ENCODE results near the gene KLK7. TPM values are rescaled to one million over a fixed set of nuclear protein-coding genes. Genes with fewer than 3 reads are reported as not detected.

The KLK7 gene
- total RNA-seq, 1 donor from 2014 or later = 1.3 TPM

- no peaks in the 10 kb centered on the region for H3K4me1 Mint-ChIP-seq
- H3K4me3 Mint-ChIP-seq = no peak overlapping the region
- TF ChIP-seq CTCF (IDR thresholded peaks at IDR 0.05; ENCODE audit: unreplicated experiment) = no peak
- peaks cover 31% of the 10 kb centered on the region for H3K27me3 Mint-ChIP-seq (ENCODE audit: low read depth)
- peaks cover 3% of the 10 kb centered on the region for H3K9me3 Mint-ChIP-seq
- H3K27ac Mint-ChIP-seq = no peak overlapping the region
- no peaks in the 10 kb centered on the region for H3K36me3 Mint-ChIP-seq
- DNase-seq (ENCODE audit: low spot score in 2 of 2, unreplicated experiment in 2 of 2) = no peak
Measured at GRCh38 chr19:50944795-50945194, 38.9 kb downstream of the KLK7 start.

- H3K4me3 Mint-ChIP-seq = no peak overlapping the region
- no peak for DNase-seq (ENCODE audit: low spot score in 2 of 2, unreplicated experiment in 2 of 2)
- peaks cover 3% of the 10 kb centered on the region for H3K9me3 Mint-ChIP-seq
- H3K27me3 Mint-ChIP-seq (ENCODE audit: low read depth) = peaks cover 30% of the 10 kb centered on the region
- H3K4me1 Mint-ChIP-seq = no peaks in the 10 kb centered on the region
- no peaks in the 10 kb centered on the region for H3K36me3 Mint-ChIP-seq
- no peak overlapping the region for H3K27ac Mint-ChIP-seq
- TF ChIP-seq CTCF (IDR thresholded peaks at IDR 0.05; ENCODE audit: unreplicated experiment) = no peak
Measured at GRCh38 chr19:50943074-50943828, 40.5 kb downstream of the KLK7 start.

GRCh38 chr19:50939596-50939995 lies 44.1 kb downstream of the KLK7 start:
- DNase-seq (ENCODE audit: low spot score in 2 of 2, unreplicated experiment in 2 of 2) = no peak
- Mint-ChIP-seq H3K9me3 (peaks cover 3% of the 10 kb centered on the region), H3K36me3 (no peaks in the 10 kb centered on the region), H3K4me3 (no peak overlapping the region), H3K27ac (no peak overlapping the region), H3K4me1 (no peaks in the 10 kb centered on the region), H3K27me3 (ENCODE audit: low read depth) (peaks cover 29% of the 10 kb centered on the region)
- no peak for TF ChIP-seq CTCF (IDR thresholded peaks at IDR 0.05; ENCODE audit: unreplicated experiment)

GRCh38 chr19:50933640-50934039 lies 50.1 kb downstream of the KLK7 start:
- peaks cover 36% of the 10 kb centered on the region for H3K27me3 Mint-ChIP-seq (ENCODE audit: low read depth)
- DNase-seq (ENCODE audit: low spot score in 2 of 2, unreplicated experiment in 2 of 2) = no peak

GRCh38 chr19:50932690-50933083 lies 51.0 kb downstream of the KLK7 start:
- TF ChIP-seq CTCF (IDR thresholded peaks at IDR 0.05; ENCODE audit: unreplicated experiment) = no peak
- Mint-ChIP-seq H3K4me3 (no peak overlapping the region), H3K27me3 (ENCODE audit: low read depth) (peaks cover 40% of the 10 kb centered on the region), H3K36me3 (no peaks in the 10 kb centered on the region), H3K9me3 (no peaks in the 10 kb centered on the region), H3K4me1 (peaks cover 4% of the 10 kb centered on the region), H3K27ac (no peak overlapping the region)
- no peak for DNase-seq (ENCODE audit: low spot score in 2 of 2, unreplicated experiment in 2 of 2)

More at GRCh38 chr19:50933640-50934039, 50.1 kb downstream of the KLK7 start:
- H3K4me1 Mint-ChIP-seq = peaks cover 4% of the 10 kb centered on the region
- H3K36me3 Mint-ChIP-seq = no peaks in the 10 kb centered on the region
- no peak for TF ChIP-seq CTCF (IDR thresholded peaks at IDR 0.05; ENCODE audit: unreplicated experiment)
- no peaks in the 10 kb centered on the region for H3K9me3 Mint-ChIP-seq
- H3K27ac Mint-ChIP-seq = no peak overlapping the region
- no peak overlapping the region for H3K4me3 Mint-ChIP-seq

Data from mesothelial cell of epicardium (in vitro differentiated cells).